HG03175 (cell line): ENCODE measurements around the gene BCL2.
A peak's percentile ranks its signal among the peaks of the same experiment; 100 is the strongest.

Experiments used
- ATAC-seq: cut with Tn5 transposase; IDR thresholded peaks from one replicate; pipeline ENCODE4 v1.9.1; 2021; ENCODE audit warnings: mild to moderate bottlenecking, moderate library complexity; ENCODE audit not compliant: unreplicated experiment

The BCL2 gene

DNA sequence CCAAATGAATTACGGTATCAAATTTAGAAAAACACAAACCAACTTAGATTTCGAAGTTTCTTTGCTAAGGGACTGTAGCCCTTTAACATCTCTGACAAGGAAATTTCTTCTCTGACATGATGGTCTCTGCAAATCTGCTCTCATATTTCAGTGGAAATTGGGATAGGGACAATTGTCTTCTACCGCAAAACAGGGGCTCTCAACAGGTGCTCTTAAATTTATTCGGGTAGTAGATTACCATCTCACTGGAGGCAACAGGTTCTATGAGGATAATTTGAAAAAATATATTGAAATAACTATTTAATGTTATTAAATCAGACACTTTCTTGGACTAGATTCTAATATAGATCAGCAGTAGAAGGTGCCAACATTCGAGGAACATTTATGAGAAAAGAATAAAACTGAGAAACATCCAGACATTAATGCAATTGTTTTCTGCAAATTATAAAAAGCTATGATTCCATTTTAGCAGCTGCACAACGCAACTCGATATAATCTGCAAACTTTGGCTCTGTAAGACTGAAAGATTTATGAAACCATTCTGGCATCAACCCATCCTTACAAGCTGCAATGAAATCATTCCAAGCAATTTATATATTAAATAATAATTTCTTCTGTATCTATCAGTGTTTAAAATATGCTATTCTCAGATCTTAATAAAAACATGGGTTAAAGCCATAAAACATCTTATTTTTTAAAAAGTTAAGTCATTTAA, 10.0 kb upstream of the BCL2 start:
- no peak for ATAC-seq

DNA sequence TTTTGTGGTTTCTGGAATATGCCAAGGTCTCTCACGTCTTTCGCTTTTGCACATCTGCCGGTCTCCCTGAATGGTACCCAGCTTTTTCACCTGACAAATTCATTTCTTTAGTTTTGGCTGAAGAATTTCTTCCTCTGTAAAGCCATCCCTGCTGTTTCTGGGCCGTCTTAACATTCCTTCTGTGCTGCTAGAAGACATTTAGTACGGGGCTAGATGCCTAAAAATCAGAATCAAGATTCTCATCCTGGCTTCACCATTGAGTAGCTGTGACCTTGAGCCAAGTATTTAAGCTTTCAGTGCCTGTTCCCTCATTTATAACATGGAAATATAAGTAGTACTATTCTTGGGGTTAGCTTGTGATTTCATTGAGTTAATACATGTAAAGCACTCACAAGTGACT, 6.4 kb upstream of the BCL2 start:
- ATAC-seq = no peak

DNA sequence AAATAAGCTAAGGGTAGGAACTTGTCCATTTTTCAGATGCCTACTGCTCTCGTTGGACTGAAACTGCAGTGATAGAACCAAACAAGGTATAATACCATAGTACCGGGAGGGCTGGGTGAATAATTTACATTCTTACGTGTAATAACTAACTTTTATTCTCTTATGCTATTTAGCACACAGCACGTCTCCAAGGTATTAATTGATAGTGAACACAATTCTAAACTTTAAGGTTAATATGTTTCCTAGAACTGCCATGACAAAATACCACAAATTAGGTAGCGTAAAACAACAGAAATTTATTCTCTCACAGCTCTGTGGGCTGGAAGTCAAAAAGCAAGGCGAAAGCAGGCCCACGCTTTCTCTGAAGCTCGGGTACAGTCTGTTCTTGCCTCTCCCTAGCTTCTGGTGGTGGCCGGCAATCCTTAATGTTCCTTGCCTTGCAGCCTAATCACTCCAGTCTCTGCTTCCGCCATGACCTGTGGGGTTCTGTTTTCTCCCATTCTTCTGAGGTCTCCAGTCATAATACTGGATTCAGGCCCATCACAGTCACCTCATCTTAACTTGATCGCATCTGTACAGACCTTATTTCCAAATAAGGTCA, 5.6 kb upstream of the BCL2 start:
- no peak for ATAC-seq

DNA sequence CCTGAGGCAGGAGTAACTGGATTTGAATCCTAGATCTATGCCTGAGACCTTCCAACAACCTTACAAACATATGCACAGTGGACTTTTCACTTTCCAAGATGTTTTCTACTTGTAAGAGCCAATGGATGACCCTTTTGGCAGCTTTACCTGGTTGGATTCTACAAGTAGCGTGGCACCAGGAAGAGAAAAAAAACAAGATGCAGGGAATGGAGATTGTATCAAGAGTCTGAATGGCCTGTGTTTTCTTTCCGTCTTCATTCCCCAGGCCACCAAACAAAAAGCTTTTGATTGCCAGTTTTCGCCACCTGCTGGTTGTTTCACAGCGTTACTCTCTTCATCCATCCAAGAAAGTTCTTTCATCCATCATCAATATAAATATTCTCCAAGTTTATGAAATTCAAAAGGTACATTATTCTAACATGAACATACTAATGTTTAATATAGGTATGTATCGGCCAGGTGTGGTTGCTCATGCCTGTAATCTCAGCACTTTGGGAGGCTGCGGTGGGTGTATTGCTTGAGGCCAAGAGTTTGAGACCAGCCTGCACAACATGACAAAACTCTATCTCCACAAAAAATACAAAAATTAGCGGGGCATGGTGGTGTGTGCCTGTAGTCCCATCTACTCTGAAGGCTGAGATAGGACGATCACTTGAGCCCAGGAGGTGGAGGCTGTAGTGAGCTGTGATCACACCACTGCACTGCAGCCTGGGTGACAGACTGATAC, 3.5 kb upstream of the BCL2 start:
- no peak for ATAC-seq

DNA sequence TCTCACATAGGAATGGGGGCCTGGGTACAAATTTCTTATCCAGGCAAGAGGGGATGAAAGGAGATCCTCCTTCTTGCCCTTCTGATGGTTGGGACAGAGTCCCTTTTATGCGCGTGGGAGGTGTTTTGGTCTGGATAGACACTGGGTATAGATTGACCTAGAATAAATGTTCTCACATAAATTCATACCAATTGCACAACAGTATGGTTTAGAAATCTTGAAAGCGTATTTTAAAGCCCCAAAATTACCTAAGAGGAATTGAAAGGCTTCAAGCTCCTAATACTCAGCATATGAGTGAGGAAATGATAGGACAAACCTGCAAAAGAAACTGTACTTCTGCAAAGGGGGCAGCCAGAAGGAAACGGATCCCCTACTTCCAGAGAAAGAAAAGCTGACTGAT, 2.6 kb upstream of the BCL2 start:
- ATAC-seq = no peak

DNA sequence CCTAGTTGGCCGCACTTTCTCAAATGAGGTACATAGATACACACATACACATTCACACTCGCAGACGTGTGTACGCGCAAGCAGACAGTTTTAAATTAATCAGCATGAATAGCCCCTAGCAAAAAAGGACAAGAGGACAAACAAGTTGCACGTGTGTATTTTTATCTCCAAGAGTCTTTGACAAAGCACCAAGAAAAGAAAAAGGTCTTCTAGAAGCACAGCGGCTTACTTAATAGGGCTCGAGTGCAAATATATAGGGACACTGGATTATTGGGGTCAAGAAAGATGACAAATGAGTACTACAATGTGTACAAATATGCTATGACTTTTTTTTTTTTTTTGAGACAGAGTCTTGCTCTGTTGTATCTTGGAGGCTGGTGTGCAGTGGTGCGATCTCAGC, 1.7 kb upstream of the BCL2 start:
- no peak for ATAC-seq

DNA sequence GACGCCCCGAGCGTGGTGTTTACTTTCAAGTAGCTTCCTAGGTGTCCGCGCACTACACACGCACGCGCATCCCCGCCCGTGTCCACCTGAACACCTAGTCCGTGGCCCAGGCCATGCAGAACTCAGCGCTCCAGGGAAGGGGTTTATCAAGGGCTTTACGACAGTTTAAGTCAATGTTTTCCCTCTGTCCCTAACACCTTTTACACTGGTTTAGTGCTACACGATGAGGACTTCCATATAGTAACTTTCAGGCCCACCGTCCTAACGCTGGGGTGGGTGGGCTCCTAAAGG, 1.4 kb upstream of the BCL2 start:
- ATAC-seq = no peak

DNA sequence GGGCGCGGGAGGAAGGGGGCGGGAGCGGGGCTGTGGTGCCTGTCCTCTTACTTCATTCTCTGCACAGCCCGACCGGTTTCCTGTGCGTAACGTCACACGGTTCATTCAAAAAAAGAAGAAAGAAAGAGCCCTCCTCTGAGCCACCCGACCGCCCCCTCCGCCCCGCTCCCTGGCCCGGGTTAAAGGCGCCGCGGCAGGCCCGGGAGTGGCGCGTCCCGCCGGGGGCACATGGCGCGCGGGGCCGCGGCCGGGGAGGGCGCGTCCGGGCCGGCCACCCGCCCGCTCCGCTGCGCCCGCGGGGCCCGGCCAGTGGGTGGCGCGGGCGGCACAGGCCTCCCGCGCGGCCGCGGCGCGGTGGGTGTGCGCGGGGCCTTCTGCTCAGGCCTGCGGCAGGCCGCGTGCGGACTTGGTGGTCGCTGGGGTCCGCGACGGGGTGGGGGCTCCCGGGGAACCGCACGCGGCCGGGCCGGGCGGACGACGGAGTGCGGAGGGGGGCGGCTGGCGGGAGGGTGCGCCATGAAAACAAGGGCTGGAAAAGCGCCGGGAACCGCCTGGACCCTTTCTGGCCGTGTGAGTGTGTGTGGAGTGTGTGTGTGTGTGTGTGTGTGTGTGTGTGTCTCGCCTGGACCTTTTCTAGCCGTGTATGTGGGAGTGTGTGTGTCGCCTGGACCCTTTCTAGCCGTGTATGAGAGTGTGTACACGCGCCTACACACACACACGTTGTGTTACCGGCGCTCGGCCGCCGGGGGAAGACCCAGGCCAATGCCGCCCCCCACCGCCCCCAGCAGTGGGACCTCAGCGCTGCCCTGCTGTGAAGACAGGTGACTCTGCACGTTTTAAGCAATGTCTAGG, 780 bp upstream of the BCL2 start:
- ATAC-seq = peak; percentile 66

DNA sequence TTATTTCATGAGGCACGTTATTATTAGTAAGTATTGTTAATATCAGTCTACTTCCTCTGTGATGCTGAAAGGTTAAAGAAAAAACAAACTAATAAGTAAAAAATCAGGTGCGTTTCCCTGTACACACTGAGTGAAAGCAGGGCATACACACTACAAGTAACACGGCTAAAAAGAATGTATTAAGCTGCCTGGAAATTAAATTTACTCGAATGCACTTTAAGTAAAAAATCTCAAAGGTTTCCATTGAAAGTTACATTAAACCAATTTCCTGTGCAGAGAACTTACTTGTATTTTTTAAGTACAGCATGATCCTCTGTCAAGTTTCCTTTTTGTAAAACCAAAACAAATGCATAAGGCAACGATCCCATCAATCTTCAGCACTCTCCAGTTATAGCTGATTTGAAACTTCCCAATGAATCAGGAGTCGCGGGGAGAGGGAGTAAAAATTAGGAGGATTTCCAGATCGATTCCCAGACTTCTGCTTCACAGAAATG, 633 bp downstream of the BCL2 start:
- no peak for ATAC-seq

DNA sequence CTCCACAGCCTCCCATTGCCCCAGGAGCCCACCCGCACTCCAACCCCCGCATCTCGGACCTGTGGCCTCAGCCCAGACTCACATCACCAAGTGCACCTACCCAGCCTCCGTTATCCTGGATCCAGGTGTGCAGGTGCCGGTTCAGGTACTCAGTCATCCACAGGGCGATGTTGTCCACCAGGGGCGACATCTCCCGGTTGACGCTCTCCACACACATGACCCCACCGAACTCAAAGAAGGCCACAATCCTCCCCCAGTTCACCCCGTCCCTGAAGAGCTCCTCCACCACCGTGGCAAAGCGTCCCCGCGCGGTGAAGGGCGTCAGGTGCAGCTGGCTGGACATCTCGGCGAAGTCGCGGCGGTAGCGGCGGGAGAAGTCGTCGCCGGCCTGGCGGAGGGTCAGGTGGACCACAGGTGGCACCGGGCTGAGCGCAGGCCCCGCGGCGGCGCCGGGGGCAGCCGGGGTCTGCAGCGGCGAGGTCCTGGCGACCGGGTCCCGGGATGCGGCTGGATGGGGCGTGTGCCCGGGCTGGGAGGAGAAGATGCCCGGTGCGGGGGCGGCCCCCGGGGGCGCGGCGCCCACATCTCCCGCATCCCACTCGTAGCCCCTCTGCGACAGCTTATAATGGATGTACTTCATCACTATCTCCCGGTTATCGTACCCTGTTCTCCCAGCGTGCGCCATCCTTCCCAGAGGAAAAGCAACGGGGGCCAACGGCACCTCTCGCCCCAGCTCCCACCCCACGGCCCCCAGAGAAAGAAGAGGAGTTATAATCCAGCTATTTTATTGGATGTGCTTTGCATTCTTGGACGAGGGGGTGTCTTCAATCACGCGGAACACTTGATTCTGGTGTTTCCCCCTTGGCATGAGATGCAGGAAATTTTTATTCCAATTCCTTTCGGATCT, 1.3 kb downstream of the BCL2 start:
- peak; percentile 62 for ATAC-seq

DNA sequence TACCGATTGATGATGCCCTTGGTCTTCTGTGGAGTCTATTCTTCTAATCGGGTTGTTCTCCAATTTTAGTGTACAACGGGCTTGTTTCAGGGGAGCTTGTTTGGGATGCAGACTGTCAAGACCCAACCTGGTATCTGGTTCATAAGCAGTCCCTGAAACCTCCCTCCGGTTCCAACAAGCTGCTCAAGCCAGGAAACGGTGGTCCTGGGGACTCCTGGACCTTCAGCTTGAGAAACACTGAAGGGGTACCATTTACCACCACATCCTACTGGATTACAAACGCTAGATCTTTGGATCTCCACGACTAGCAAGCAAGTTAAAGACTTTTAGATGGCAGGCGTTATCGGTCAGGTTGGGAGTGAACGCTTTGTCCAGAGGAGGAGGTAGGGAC, 2.0 kb downstream of the BCL2 start:
- no peak for ATAC-seq

DNA sequence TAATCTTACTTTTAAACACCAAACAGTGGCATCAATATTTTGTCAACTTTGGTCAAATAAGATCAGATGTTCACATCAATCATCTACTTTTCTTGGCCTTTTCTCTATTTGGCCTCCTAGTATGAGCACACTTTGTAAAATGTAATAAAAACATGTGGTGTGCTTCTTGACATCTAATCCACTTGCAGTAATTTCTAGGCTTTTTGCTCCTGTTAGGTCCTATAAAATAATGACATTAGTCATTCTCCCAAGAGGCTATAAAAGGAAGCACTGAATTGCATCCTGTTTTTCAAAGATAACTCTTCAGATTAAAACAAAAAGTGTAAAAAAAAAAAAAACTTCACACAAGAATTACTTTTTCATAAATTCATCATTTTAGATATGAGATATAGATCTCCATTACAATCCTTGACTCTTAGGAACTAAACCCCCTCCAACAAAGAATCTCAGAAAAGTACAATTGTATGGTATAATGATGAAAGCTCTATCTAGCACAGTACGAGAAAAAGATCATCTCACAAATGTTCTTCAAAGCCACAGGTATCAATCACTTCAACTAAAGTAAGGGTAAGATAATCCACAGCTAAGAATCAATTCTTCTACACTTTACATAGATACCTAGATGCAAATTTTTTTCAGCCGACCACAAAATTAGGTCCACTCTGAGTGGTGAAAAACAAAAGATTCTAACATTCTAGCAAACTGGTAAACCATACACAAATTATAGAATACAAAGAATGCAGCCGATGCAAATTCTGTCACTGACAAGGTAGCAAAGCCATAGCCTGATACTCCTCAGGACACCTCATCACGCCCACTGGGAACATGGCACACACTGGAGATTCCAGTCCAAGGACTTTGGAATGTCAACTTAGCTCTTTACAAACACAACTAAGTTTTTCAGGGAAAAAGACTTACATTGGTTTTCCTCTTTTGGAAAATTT, 2.7 kb downstream of the BCL2 start:
- ATAC-seq = no peak

DNA sequence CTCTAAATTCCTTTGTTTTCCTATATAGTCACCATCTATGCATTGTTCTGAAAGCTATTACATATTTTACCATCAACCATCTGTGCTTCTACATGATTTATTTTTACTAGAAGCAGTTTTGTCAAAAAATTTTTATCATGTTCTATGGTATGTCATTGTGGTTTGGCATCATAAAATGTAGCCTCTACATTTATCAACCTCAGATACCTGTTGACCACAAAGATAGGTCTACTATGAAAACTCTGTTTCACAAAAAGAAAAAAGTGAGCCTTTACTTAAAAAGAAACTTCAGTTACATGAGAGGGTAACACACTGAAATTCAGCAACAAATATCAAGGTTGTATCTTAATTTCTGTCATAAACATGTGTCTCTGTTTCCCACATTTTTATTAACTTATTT, 3.7 kb downstream of the BCL2 start:
- no peak for ATAC-seq

DNA sequence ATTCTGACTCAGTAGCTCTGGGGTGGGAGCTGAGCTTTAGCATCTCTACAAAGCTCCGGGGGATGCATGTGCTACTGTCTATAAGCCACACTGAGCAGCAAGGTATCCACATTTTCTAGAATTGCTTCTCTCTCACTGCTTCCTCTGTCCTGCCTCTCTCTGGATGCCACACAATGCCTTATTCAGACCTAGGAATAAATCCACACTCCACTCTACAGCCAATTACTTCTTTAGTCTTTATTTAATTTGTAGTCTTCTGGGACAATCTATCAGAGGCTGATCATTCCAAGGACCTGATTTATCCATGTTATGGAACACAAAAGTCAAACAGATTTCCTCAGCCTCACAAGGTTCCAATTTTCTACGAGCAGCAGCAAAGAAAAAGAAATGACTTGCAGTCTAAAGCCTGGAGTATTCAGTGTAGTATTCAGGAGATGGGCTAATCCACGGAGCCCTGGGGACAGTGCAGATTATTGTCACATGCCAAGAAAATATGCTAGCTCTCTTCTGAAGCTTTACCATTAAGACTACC, 4.4 kb downstream of the BCL2 start:
- no peak for ATAC-seq

DNA sequence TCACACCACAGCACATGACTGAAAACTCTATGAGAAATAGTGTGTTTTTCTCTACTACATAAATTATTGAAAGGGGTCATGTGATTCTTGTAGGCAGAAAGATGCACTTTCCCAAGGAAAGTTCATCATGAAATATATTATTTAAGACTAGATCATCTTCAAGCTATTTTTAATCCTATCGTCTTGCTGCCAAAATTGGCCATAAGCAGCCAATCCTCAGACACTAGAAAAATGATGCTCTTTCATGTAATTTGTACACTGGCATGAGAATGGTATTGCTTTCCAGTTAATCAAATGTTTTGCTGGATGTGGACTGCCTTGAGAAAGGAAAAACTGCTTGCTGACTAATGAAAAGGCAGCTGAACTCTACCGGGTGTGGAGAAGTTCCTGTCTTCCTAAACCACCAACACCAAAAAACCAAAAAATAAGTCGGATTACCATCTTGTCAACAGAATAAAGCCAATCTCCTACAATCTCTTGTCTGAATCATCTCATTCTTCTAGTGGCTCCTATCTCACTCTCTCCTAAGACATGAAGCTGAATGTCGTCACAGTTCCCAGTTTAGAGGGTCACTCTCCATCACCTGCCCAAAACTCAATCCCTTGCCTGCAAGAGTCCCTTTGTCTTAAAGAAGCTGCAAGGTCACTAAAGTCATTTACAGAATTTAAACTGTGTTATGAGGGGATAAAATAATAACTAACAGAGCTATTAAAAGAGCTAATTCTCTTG, 5.3 kb downstream of the BCL2 start:
- ATAC-seq = no peak

DNA sequence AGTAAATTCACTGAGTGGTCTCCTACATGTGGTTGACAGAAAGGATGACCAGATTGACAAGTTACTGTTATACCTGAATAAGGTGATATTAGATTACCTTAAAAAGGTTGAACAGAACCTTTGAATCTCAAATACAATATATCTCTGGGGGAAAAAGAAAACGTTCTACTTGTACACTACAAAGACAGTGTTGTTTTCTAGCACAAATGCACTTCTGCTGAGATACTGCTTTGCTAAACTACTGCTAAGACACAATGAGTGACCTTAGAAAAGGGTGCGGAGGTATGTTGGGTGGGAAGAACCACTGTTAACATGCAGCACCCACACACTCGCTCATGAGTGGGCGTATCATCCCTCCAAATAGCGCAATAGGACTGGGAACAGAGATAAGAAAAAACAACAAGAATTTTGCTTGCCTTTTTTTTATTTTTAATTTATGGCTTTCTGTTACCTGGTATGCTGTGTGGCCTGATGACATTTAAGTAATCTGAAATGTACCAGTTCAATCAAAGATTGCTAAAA, 6.1 kb downstream of the BCL2 start:
- no peak for ATAC-seq

DNA sequence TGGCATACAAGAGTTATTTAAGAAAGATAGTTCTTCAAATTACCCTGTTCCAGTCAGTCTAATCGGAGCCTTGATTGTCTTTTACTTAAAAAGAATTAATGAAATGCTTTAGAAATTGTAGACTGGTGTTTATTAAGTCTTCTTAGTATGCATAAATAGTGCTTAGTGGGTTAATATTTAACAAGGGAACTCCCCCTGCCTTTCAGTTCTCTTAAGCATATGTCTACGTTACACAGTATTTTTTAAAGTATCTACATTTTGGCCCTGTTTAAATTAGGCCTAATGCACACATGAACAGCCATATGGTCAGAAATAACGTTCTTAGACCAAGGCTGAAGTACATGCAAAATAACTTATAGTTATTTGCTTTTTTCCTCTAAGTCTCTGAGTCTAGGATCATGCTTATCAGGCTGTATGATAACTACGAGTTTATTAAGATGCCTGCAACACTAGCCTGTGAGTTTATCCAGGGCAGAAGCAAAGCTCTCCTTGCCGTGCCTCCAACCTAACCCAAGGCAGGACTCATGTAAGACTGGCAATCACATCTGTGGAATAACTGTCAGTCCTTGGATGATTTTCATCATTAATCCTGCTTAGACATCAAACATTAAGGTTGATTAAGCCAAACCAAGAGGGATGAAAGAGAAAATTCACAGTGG, 6.7 kb downstream of the BCL2 start:
- ATAC-seq = peak; percentile 43

DNA sequence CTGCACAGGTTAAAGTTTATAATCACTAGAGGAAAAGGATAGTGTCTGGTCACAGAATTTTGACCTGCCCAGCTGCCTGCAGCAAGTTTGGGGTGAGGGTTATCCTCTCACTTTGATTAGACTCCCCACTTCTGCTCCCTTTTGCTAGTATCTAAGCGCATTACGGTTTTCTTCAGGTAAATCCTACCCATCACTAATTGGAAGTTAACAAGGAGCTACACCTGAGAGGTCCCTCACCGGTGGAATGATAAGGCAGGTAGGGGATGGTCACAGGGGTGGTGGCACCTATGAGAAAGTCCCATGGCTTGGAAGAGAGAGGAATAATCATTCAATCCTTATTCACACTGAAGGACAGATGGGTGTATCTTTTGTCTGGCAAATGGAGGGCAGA, 7.6 kb downstream of the BCL2 start:
- ATAC-seq = no peak
